DMS79 (cell line): ENCODE data around the gene PARM1.
A peak's percentile ranks its signal among the peaks of the same experiment; 100 is the strongest.
"Not testable (repeated sequence)": the region's sequence is repeated elsewhere in the genome, so short reads cannot be mapped to it uniquely, and the experiment has no call there.

Source experiments
- DNase-seq: peaks from one replicate; lab custom pipeline; 2025; lab: John Stamatoyannopoulos, UW

PARM1 gene

GRCh38 chr4:74983253-74983635 is 50.3 kb downstream of the PARM1 start:
- DNase-seq = no peak

- DNase-seq = no peak
These were observed 57.5 kb downstream of the PARM1 start for GRCh38 chr4:74990276-74990875.

DNA sequence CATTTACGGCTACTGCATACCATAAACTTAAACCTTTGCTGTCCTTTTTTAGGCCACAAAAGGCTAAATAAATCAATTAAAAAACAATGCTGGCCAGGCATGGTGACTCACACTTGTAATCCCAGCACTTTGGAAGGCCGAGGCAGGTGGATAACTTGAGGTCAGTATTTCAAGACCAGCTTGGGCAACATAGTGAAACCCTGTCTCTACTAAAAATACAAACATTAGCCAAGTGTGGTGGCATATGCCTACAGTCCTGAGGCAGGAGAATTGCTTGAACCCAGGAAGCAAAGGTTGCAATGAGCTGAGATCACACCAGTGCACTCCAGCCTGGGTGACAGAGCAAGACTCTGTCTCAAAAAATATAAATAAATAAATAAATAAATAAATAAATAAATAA is 61.5 kb downstream of the PARM1 start:
- DNase-seq = not testable (repeated sequence)

DNA sequence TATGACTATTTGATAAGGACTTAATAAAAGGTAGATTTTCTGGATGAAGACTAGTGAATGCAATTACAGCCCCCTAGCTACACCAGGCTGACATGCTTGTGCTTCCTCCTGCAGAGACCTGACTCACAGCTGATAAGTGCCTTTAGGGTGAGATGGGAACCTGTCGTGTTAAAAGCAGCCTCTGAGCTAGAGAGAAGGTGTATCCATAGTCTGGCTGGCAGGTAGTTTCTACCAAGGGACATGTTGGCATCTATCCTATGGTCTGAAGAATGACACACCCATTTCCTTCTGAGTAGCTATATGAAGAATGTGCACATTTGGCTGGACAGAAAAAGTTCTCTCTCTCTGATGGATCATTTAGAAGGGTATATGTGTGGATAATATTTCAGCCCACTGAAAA is 64.1 kb downstream of the PARM1 start:
- DNase-seq = no peak

DNA sequence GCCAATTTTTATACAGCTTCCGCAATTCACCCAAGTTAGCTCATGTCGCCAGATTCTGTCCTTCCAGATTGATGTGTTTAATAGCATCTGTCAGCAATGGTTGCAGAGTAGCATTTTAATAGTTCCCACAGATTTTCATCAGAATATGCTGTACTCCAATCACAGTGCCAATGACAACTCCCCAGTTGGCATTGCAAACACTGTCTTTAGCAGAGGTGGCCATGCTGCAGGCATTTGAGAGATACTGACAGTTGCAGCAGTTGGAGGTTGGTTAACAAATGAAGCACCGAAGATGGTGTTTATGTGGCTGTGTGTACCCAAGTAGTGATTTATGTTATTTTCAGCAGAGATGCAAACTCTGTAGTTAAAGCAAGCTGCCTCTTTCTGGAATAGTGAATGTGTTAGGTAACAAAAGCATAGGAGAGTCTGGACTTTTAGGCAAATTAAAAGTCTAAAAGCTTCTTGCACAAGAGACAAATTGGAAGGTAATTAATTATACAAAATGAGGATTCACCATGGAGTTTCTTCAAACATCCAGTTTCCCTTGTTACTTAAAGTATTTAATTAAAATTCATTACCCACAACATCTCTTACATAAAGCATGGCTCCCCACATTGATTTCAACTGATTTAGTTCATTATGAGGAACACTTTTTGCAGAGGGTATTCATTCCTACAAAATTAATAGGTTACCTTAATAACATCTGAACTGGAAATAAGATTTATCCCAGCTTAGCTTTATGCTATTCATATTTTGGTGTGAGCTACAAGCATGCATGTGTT is 65.2 kb downstream of the PARM1 start:
- DNase-seq = no peak

GRCh38 chr4:74999714-75000309 is 66.9 kb downstream of the PARM1 start:
- DNase-seq = no peak

GRCh38 chr4:75001871-75002270 is 69.0 kb downstream of the PARM1 start:
- DNase-seq = no peak

- DNase-seq = no peak
These were observed 69.5 kb downstream of the PARM1 start for GRCh38 chr4:75002381-75002780.

DNA sequence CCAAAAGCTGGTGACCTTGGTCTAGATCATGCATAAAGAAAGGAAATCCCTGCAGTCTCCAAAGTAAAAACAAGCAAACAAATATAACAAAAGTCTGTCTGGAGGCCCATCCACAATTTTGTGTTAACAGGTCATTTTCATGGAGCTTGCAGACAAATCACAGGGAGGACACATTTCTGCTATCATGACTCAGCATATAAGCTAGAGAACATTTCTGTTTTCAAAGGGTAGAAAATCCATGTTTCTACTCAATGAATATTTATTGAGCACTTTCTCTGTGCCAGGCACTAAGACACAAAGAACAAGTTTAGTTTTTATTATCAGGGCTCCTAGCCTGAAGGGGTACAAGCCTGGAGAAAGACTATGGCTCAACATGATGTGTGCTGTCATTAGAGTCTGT is 71.1 kb downstream of the PARM1 start:
- DNase-seq = no peak

- peak; percentile 6 for DNase-seq
These were observed 72.1 kb downstream of the PARM1 start for GRCh38 chr4:75004755-75005668.

GRCh38 chr4:75005727-75006126 is 72.8 kb downstream of the PARM1 start:
- DNase-seq = no peak

- DNase-seq = no peak
These were observed 75.0 kb downstream of the PARM1 start for GRCh38 chr4:75007891-75008290.

- DNase-seq = no peak
These were observed 76.2 kb downstream of the PARM1 start for GRCh38 chr4:75009138-75009537.

- DNase-seq = no peak
These were observed 78.3 kb downstream of the PARM1 start for GRCh38 chr4:75011131-75011795.

- peak; percentile 51 for DNase-seq
These were observed 82.7 kb downstream of the PARM1 start for GRCh38 chr4:75015627-75016026.

DNA sequence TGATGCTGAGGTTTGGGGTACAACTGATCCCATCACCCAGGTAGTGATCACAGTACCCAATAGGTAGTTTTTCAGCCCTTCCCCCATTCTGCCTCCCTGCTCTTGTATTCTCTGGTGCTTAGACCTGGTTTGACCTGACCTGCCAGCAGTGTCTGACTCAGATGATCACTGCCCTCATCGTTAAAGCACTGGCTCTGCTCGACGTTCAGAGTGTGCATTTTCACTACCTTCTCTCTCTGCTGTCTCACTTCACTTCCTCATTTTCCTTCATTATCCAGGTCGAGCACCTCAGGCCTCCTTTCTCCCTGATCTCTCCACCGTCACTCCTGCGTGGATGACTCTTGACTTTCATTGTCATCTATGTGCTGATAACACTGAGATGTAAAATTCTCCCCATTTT is 83.6 kb downstream of the PARM1 start:
- DNase-seq = no peak

DNA sequence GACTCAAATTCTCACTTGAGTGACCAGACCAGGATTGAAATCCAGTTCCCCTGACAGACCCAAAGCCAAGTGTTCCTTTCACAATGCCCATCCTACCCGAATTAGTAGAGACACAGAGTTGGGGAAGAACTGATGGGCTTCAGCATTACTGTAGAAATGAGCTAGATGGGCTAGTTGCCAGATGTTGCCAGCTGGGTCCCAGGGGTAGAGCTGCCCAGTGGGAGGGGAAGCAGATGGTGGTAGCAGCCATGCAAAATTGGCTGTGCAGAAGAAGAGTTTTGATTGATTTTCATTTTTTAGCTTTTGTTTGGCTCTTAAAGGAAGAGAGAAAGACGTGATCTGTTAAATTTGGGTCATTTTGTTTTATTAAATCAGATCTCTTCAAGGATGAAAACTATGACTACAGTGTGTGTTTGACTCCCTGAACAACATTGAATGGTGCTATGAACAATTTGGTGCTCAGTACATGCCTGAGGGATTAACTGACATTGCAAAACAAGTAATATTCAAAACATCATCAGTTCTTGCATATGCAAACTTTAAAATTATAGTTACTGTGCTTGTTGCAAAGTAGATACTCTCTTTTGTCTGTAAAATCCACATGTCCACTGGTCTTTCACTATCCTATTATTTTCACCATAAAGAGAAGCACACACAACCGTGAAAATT is 86.0 kb downstream of the PARM1 start:
- no peak for DNase-seq

- DNase-seq = no peak
These were observed 92.5 kb downstream of the PARM1 start for GRCh38 chr4:75025431-75025830.

- peak; percentile 83 for DNase-seq
These were observed 95.4 kb downstream of the PARM1 start for GRCh38 chr4:75028196-75028854.

GRCh38 chr4:75030028-75030427 is 97.1 kb downstream of the PARM1 start:
- DNase-seq = no peak
